Muscle layer of colon (tissue), 2 donors: ENCODE results near the gene FGFR3.

ENCODE experiments used
- H3K27ac ChIP-seq: one replicate; pipeline ENCODE4 v1.7.0; 2013; ENCODE audit warnings: low read depth, mild to moderate bottlenecking, low read length, moderate library complexity
- H3K27me3 ChIP-seq, 2 donors: one replicate each; pipeline ENCODE4 v1.7.0; 2013; ENCODE audit warnings: low read length in 2 of 2, mild to moderate bottlenecking in 2 of 2; ENCODE audit not compliant: insufficient read depth in 2 of 2, control insufficient read depth in 1 of 2
- H3K36me3 ChIP-seq: one replicate; pipeline ENCODE4 v1.7.0; 2013; ENCODE audit warnings: mild to moderate bottlenecking, low read length; ENCODE audit not compliant: insufficient read depth
- H3K4me1 ChIP-seq: one replicate; pipeline ENCODE4 v1.7.0; 2013; ENCODE audit warnings: mild to moderate bottlenecking, low read length; ENCODE audit not compliant: insufficient read depth
- H3K4me3 ChIP-seq, 2 donors: one replicate each; pipeline ENCODE4 v1.7.0; 2013; ENCODE audit warnings: low read length in 2 of 2, low read depth in 1 of 2, mild to moderate bottlenecking in 1 of 2, moderate library complexity in 1 of 2
- H3K9ac ChIP-seq: one replicate; pipeline ENCODE4 v1.7.0; 2013; ENCODE audit warnings: low read length
- H3K9me3 ChIP-seq: one replicate; pipeline ENCODE4 v1.7.0; 2013; ENCODE audit warnings: mild to moderate bottlenecking, low read length
- donor health status: abdominal sarcoma.
- donor health status: Adenocarcinoma of cecum.

Gene FGFR3

DNA sequence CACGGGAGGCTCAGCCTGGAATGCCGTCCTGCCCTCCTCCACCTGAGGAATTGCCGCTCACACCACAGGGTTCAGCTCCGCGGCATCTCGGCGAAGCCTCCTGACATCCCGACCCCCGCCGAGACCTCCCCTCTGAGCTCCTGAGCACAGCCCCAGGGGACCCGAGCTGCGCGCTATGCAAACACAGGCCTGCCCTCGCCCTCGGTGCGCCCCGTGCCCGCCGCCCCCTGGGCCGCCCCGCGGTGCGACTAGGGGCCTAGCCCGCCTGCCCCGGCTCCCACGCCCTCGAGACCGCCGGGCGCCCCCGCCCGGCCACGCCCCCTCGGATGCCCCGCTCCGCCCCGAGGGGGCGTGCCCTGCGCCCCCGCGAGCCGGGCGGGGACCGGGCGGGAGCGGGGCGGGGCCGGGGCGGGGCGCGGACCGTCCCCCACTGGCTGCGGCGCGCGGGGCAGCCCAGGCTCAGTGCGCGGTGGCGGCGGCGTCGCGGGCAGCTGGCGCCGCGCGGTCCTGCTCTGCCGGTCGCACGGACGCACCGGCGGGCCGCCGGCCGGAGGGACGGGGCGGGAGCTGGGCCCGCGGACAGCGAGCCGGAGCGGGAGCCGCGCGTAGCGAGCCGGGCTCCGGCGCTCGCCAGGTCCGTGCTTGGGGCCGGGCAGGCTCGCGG is at the start of gene FGFR3:
Gene FGFR3 (plus strand): TSS at position 462 of the 664 bp plus-strand sequence. CDS start 642 bp downstream, outside the sequence.
- H3K27ac ChIP-seq: no peak within 1 kb of the TSS
- no peaks in the 10 kb centered on the region for H3K36me3 ChIP-seq
- no peaks in the 10 kb centered on the region for H3K9me3 ChIP-seq
- no peak within 1 kb of the TSS for H3K9ac ChIP-seq
- H3K4me3 ChIP-seq: peak within 1 kb of the TSS in 1 of 2 donors; percentile 27
- H3K27me3 ChIP-seq: peaks cover 15 to 42% of the 10 kb centered on the region in 2 donors
- H3K4me1 ChIP-seq: no peaks in the 10 kb centered on the region

DNA sequence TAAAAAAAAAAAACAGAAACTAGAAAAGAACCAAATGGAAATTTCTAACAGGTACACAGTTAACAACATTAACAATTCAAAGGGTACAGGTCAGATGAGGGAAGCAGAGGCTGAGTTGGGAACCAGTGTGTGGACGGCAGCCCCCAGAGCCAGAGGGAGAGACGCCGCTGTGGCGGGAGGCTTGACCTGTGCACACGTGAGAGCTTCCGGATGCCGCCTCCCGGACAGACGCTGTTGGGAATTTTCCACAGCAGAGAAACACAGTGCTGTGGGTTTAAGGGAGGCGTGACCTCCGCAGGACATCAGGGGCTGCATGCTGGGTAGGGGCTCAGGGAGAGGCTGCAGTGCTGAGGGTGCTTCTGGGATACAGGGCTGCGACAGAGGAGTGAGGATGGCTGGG is 49.5 kb upstream of the FGFR3 start:
- H3K27me3 ChIP-seq: peaks cover 0 to 7% of the 10 kb centered on the region in 2 donors
- H3K36me3 ChIP-seq: no peaks in the 10 kb centered on the region
- no peaks in the 10 kb centered on the region for H3K4me1 ChIP-seq
- H3K9me3 ChIP-seq: peaks cover under 1% of the 10 kb centered on the region
- H3K4me3 ChIP-seq: no peak overlapping the region
- H3K27ac ChIP-seq: no peak overlapping the region
- H3K9ac ChIP-seq: no peak overlapping the region

DNA sequence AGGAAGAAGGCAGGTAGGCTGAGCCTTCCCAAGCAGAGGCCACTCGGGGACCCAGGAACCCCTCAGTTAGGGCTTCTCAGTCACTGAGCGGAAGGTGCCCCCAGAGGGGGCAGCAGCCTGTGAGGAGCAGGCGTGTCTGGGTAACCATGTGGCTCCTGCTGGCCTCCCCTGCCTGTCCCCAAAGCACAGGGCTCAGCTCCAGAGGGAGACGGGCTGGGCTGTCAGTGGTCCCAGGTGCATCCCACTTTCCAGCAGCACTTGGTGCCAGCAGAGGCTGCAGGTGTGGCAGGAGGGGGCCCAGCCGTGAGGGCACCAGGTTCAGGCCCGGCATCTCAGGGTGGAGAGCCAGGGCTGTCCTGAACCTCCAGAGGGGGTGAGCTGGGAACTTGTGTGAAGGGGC is 49.1 kb upstream of the FGFR3 start:
- H3K36me3 ChIP-seq: no peaks in the 10 kb centered on the region

DNA sequence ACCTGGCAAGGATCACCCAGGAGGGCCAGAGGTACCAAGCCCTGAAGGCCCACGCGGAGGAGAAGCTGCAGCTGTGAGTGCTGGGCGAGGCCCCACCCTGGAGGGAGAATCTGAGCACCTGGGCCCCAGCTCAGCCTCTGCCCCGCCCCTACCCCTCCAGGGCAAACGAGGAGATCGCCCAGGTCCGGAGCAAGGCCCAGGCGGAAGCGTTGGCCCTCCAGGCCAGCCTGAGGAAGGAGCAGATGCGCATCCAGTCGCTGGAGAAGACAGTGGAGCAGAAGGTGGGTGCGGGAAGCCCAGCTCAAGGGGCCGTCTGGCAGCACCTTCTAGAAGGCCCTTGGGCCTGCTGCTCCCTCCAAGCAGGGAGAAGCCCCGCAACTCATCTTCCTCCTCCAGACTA is 48.5 kb upstream of the FGFR3 start:
- H3K4me1 ChIP-seq: no peaks in the 10 kb centered on the region
- H3K27me3 ChIP-seq: peaks cover 0 to 8% of the 10 kb centered on the region in 2 donors
- no peaks in the 10 kb centered on the region for H3K9me3 ChIP-seq
- no peak overlapping the region for H3K9ac ChIP-seq
- H3K27ac ChIP-seq: no peak overlapping the region
- no peaks in the 10 kb centered on the region for H3K36me3 ChIP-seq
- H3K4me3 ChIP-seq: no peak overlapping the region

More for the DNA sequence above, 49.1 kb upstream of the FGFR3 start:
- H3K27me3 ChIP-seq: peaks cover 0 to 8% of the 10 kb centered on the region in 2 donors
- H3K4me3 ChIP-seq: no peak overlapping the region
- no peaks in the 10 kb centered on the region for H3K4me1 ChIP-seq
- no peak overlapping the region for H3K27ac ChIP-seq
- H3K9ac ChIP-seq: no peak overlapping the region
- no peaks in the 10 kb centered on the region for H3K9me3 ChIP-seq

DNA sequence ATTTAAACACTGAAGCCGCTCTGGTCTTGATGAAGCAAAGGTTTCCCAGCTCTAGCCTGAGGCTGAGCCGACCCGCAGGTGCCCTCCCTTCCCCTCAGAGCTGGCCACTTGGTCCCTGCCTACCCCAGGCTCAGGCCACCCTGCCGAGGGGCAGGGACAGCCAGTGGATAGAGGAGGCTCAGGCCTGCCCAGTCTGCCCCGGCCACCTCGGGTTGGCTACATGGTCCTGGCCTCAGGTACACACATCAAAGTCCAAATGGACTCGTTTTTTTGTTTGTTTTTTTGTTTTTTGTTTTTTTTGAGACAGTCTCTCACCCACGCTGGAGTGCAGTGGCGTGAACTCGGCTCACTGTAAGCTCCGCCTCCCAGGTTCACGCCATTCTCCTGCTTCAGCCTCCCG is 47.9 kb upstream of the FGFR3 start:
- H3K27me3 ChIP-seq: peaks cover 0 to 10% of the 10 kb centered on the region in 2 donors
- no peak overlapping the region for H3K9ac ChIP-seq
- no peaks in the 10 kb centered on the region for H3K36me3 ChIP-seq
- H3K9me3 ChIP-seq: no peaks in the 10 kb centered on the region
- no peak overlapping the region for H3K4me3 ChIP-seq
- H3K4me1 ChIP-seq: no peaks in the 10 kb centered on the region
- no peak overlapping the region for H3K27ac ChIP-seq

DNA sequence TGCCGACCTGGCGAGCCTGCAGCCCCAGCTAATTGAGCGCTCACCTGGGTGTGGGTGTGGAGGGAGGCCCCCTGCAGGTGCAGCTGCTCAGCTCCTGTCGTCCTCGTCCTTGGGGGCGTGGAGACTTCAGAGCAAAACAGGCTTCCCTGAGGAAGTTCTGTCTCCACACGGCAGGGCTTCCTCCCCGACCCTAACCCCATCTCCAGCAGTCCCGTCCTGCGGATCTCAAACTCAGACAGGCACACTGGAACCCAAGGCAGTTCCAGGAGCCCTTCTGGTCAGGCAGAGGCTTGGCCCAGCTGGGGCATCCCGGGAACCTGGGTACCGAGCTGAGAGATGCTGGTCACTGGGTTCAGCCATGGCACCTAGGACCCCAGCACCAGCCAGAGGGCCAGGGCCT is 47.4 kb upstream of the FGFR3 start:
- H3K4me1 ChIP-seq: no peaks in the 10 kb centered on the region
- no peak overlapping the region for H3K27ac ChIP-seq
- H3K9me3 ChIP-seq: no peaks in the 10 kb centered on the region
- no peak overlapping the region for H3K9ac ChIP-seq
- no peak overlapping the region for H3K4me3 ChIP-seq
- peaks cover 0 to 12% of the 10 kb centered on the region in 2 donors for H3K27me3 ChIP-seq
- H3K36me3 ChIP-seq: no peaks in the 10 kb centered on the region

DNA sequence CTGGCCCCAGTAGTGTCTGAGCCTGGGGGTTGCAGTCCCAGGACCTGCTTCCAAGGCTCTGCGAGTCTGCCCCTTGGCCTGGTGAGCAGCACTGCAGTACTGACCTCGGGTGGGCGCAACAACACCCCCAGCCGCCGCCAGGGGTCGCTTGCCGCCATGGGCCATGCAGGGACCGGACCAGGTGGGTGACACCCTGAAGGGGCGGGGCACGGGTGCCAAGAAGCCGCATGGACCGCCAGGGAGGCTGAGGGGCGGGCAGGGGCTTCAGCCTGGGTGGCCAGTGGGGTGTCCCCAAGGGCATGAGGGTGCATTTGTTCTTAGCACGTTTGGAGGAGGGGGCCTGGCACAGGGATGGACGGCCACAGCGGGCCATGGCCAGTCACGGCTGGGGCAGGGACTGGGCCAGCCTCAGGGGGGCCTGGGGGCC is 46.8 kb upstream of the FGFR3 start:
- no peak overlapping the region for H3K9ac ChIP-seq
- no peaks in the 10 kb centered on the region for H3K4me1 ChIP-seq
- no peak overlapping the region for H3K4me3 ChIP-seq
- peaks cover 0 to 12% of the 10 kb centered on the region in 2 donors for H3K27me3 ChIP-seq
- H3K27ac ChIP-seq: no peak overlapping the region
- no peaks in the 10 kb centered on the region for H3K9me3 ChIP-seq
- H3K36me3 ChIP-seq: no peaks in the 10 kb centered on the region

DNA sequence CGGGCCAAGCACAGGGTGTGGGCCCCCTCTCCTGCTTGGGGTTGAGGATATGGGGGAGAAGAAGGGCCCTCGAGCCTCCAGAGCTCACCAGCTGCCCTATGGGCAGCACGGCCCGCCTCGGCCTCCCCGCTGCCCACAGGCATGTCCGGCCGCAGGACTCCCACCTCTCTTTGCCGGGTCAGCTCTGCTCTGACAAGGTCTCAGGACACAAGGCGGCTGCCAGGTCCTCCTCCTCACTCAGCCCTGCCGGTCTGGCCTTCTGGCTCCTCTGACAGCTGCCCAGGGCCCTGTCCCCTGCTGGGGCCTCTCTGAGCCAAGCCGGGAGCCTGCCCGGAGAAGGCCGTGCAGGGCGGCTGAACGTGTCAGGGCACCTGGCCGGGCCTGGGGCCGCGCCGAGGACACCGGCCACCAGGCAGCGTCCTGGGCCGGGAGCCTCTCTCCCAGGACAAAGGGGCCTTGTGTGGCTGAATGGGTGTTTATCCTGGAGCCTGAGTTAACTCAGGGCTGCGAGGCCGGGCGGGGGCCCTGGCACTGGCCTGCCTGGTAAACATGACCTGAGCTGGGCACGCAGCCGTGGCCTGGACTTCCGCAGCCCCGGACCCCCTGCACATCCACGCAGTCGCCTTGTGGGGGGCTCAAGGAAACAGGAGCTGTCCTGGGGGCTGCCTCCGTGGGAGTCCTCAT is 46.0 kb upstream of the FGFR3 start:
- H3K9me3 ChIP-seq: no peaks in the 10 kb centered on the region
- H3K27ac ChIP-seq: no peak overlapping the region
- H3K36me3 ChIP-seq: no peaks in the 10 kb centered on the region
- no peak overlapping the region for H3K9ac ChIP-seq
- no peaks in the 10 kb centered on the region for H3K4me1 ChIP-seq
- no peak overlapping the region for H3K4me3 ChIP-seq
- H3K27me3 ChIP-seq: peaks cover 0 to 13% of the 10 kb centered on the region in 2 donors

DNA sequence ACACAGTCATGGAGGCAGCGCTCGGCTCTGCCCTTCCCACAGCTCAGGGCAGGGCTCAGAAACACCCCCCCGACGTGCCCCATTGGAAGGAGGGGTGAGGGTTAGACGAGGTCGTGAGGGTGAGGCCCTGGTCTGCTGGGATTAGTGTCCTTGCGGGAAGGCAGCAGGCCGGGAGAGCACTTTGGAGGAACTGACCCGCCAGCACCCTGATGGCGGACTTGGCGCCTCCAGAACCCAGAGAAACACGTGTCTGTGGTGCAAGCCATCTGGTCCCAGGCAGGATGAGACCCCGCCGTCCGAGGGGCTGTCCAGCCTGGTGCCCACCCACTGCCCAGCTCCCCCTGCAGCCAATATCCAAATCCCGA is 45.5 kb upstream of the FGFR3 start:
- Histone ChIP-seq H3K4me3 (no peak overlapping the region), H3K9ac (no peak overlapping the region), H3K27ac (no peak overlapping the region), H3K36me3 (no peaks in the 10 kb centered on the region), H3K9me3 (no peaks in the 10 kb centered on the region), H3K27me3 (peaks cover 0 to 17% of the 10 kb centered on the region in 2 donors), H3K4me1 (no peaks in the 10 kb centered on the region)

DNA sequence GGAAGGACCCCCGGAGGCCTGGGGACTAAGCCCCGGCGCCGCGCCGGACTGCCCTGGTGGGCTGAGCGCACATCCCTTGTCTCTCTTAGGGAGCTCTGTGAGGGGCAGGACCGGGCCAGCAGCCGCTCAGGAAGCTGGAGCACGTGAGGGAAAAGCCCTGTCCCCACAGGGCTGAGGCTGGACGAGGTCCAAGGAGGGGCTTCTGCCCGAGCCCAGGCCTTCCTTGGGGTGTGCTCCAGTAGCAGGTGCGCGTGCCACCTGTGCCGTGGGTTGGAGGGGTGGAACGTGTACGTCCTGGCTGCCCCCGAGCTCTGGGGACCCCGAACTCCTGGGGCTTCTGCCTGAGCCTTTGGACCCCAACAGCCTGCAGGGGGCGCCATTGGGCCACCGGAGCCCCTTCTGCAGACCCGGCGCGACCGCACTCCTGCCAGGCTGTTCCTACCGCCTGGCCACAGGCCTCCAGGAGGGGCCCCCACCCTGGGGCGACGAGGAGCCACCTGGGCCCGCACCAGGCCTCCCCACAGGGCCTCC is 44.6 kb upstream of the FGFR3 start:
- no peak overlapping the region for H3K9ac ChIP-seq
- no peaks in the 10 kb centered on the region for H3K36me3 ChIP-seq
- H3K27me3 ChIP-seq: peaks cover 0 to 17% of the 10 kb centered on the region in 2 donors
- no peak overlapping the region for H3K4me3 ChIP-seq
- no peaks in the 10 kb centered on the region for H3K9me3 ChIP-seq
- no peaks in the 10 kb centered on the region for H3K4me1 ChIP-seq
- H3K27ac ChIP-seq: no peak overlapping the region

DNA sequence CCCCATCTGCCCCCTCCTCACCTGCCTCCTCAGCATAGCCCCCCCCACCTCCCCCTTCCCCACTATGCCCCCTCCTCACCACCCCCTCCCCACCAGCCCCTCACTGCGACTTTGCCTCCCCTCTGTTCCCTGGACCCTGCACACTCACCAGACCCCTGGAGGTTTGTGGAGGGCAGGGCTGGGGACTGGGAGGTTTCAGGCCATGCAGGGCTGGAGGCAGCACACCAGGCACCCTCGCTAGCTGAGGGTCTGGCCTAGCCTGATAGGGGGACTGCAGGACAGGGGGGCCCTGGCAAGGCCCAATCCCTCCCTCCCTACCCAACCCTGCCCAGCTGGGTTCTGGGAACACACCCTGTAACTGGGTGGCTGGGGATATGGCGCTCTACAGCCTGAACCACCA is 43.7 kb upstream of the FGFR3 start:
- Histone ChIP-seq H3K27me3 (peaks cover 0 to 17% of the 10 kb centered on the region in 2 donors), H3K4me1 (no peaks in the 10 kb centered on the region), H3K4me3 (no peak overlapping the region), H3K9ac (no peak overlapping the region), H3K36me3 (no peaks in the 10 kb centered on the region), H3K27ac (no peak overlapping the region), H3K9me3 (no peaks in the 10 kb centered on the region)
